Skeletal muscle tissue (tissue), 4 donors: Measurements from ENCODE around the gene IRF7. TPM values are rescaled to one million over a fixed set of nuclear protein-coding genes. Genes with fewer than 3 reads are reported as not detected.
A peak's percentile ranks its signal among the peaks of the same experiment; 100 is the strongest.

ENCODE experiments used
- H3K27ac ChIP-seq: one replicate; pipeline ENCODE4 v1.7.0; 2013; ENCODE audit warnings: mild to moderate bottlenecking, low read depth, low read length, inconsistent platforms
- H3K27me3 ChIP-seq, 3 donors: one replicate each; pipeline ENCODE4 v1.7.0; 2013; ENCODE audit warnings: low read length in 3 of 3; ENCODE audit not compliant: control insufficient read depth in 3 of 3, insufficient read depth in 3 of 3
- H3K36me3 ChIP-seq, 3 donors: one replicate each; pipeline ENCODE4 v1.7.0; 2013; ENCODE audit warnings: low read length in 3 of 3; ENCODE audit not compliant: control insufficient read depth in 3 of 3, insufficient read depth in 3 of 3
- H3K4me1 ChIP-seq, 3 donors: one replicate each; pipeline ENCODE4 v1.7.0; 2013; ENCODE audit warnings: low read length in 3 of 3, mild to moderate bottlenecking in 3 of 3; ENCODE audit not compliant: control insufficient read depth in 3 of 3, insufficient read depth in 3 of 3
- H3K4me3 ChIP-seq, 3 donors: one replicate each; pipeline ENCODE4 v1.7.0; 2013; ENCODE audit warnings: low read length in 3 of 3
- H3K9ac ChIP-seq, 3 donors: one replicate each; pipeline ENCODE4 v1.7.0; 2013; ENCODE audit warnings: low read length in 3 of 3, mild to moderate bottlenecking in 3 of 3, moderate library complexity in 2 of 3, low read depth in 1 of 3
- H3K9me3 ChIP-seq, 3 donors: one replicate each; pipeline ENCODE4 v1.7.0; 2013; ENCODE audit warnings: low read length in 3 of 3; ENCODE audit not compliant: control insufficient read depth in 3 of 3
- total RNA-seq: library from RNA; depleted of rRNA; stranded (reverse); fragments of >200 nt; gene quantifications from one replicate; pipeline ENCODE4 v1.2.3, GENCODE V29; 2014
- donor health status: Osteomylitis.

Gene IRF7
- total RNA-seq, 1 donor from 2014 or later: 6.8 TPM

- Histone ChIP-seq H3K4me1 (peaks cover 0 to 1% (median 0%) of the 10 kb centered on the region in 3 donors), H3K27ac (no peak overlapping the region), H3K4me3 (no peak overlapping the region), H3K27me3 (no peaks in the 10 kb centered on the region), H3K9ac (no peak overlapping the region), H3K36me3 (peaks cover 52 to 56% (median 56%) of the 10 kb centered on the region in 3 donors), H3K9me3 (no peaks in the 10 kb centered on the region)
Measured at GRCh38 chr11:586376-587316, 29.1 kb downstream of the IRF7 start.

GRCh38 chr11:584287-584686 lies 31.5 kb downstream of the IRF7 start:
- no peaks in the 10 kb centered on the region for H3K27me3 ChIP-seq
- no peak overlapping the region for H3K9ac ChIP-seq
- H3K9me3 ChIP-seq: no peaks in the 10 kb centered on the region
- H3K27ac ChIP-seq: no peak overlapping the region
- peaks cover 37 to 42% (median 41%) of the 10 kb centered on the region in 3 donors for H3K36me3 ChIP-seq
- peaks cover 15 to 20% (median 16%) of the 10 kb centered on the region in 3 donors for H3K4me1 ChIP-seq
- H3K4me3 ChIP-seq: no peak overlapping the region

GRCh38 chr11:581752-582151 lies 34.0 kb downstream of the IRF7 start:
- Histone ChIP-seq H3K36me3 (peaks cover 22 to 27% (median 25%) of the 10 kb centered on the region in 3 donors), H3K9me3 (no peaks in the 10 kb centered on the region), H3K27me3 (no peaks in the 10 kb centered on the region), H3K4me1 (peaks cover 39 to 45% (median 39%) of the 10 kb centered on the region in 3 donors), H3K27ac (no peak overlapping the region), H3K4me3 (no peak overlapping the region), H3K9ac (no peak overlapping the region)

GRCh38 chr11:581342-581741 lies 34.4 kb downstream of the IRF7 start:
- Histone ChIP-seq H3K9ac (no peak overlapping the region), H3K4me1 (peaks cover 39 to 45% (median 39%) of the 10 kb centered on the region in 3 donors), H3K9me3 (no peaks in the 10 kb centered on the region), H3K4me3 (no peak overlapping the region), H3K27ac (no peak overlapping the region), H3K27me3 (no peaks in the 10 kb centered on the region), H3K36me3 (peaks cover 19 to 23% (median 20%) of the 10 kb centered on the region in 3 donors)

GRCh38 chr11:579830-580601 lies 35.7 kb downstream of the IRF7 start:
- H3K4me3 ChIP-seq: peak overlapping the region in 1 of 3 donors; percentile 6
- no peak overlapping the region for H3K27ac ChIP-seq
- H3K4me1 ChIP-seq: peaks cover 42 to 51% (median 44%) of the 10 kb centered on the region in 3 donors
- no peaks in the 10 kb centered on the region for H3K9me3 ChIP-seq
- peaks cover 17 to 20% (median 19%) of the 10 kb centered on the region in 3 donors for H3K36me3 ChIP-seq
- peak overlapping the region in 2 of 3 donors; percentile 45 to 47 for H3K9ac ChIP-seq
- H3K27me3 ChIP-seq: no peaks in the 10 kb centered on the region

GRCh38 chr11:578276-579035 lies 37.3 kb downstream of the IRF7 start:
- Histone ChIP-seq H3K4me3 (peak overlapping the region; percentile 92 to 98 (median 94)), H3K27ac (no peak overlapping the region), H3K9ac (peak overlapping the region; percentile 87 to 97 (median 95)), H3K4me1 (peaks cover 47 to 59% (median 51%) of the 10 kb centered on the region in 3 donors), H3K9me3 (no peaks in the 10 kb centered on the region), H3K27me3 (no peaks in the 10 kb centered on the region), H3K36me3 (peaks cover 9 to 12% (median 10%) of the 10 kb centered on the region in 3 donors)

- Histone ChIP-seq H3K4me3 (peak overlapping the region; percentile 92 to 98 (median 94)), H3K36me3 (peaks cover 7 to 9% (median 8%) of the 10 kb centered on the region in 3 donors), H3K27ac (no peak overlapping the region), H3K9ac (peak overlapping the region; percentile 87 to 97 (median 95)), H3K9me3 (no peaks in the 10 kb centered on the region), H3K4me1 (peaks cover 52 to 65% (median 54%) of the 10 kb centered on the region in 3 donors), H3K27me3 (no peaks in the 10 kb centered on the region)
Measured at GRCh38 chr11:577611-577894, 38.2 kb downstream of the IRF7 start.

GRCh38 chr11:576811-577610 lies 38.7 kb downstream of the IRF7 start:
- H3K9ac ChIP-seq: peak overlapping the region; percentile 87 to 97 (median 95)
- peak overlapping the region; percentile 92 to 98 (median 94) for H3K4me3 ChIP-seq
- no peaks in the 10 kb centered on the region for H3K9me3 ChIP-seq
- peak overlapping the region; percentile 58 for H3K27ac ChIP-seq
- H3K4me1 ChIP-seq: peaks cover 52 to 65% (median 54%) of the 10 kb centered on the region in 3 donors
- no peaks in the 10 kb centered on the region for H3K27me3 ChIP-seq
- peaks cover 4 to 7% (median 6%) of the 10 kb centered on the region in 3 donors for H3K36me3 ChIP-seq
